Measurements from ENCODE around the gene HK3.
"Not testable (repeated sequence)": the region's sequence is repeated elsewhere in the genome, so short reads cannot be mapped to it uniquely, and the experiment has no call there.

DNA sequence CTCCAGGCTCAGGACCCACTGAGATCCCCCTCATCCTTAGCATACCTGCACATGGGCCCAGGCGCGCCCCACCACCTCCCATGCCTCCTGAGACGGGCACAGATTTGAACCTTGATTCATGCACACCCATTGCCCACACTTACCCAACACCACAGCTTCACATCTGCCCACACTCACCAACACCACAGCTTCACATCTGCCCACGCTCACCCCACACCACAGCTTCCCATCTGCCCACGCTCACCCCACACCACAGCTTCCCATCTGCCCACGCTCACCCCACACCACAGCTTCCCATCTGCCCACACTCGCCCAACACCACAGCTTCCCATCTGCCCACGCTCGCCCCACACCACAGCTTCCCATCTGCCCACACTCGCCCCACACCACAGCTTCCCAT is 28.5 kb downstream of the HK3 start:
- TF ChIP-seq, protein P1, sequence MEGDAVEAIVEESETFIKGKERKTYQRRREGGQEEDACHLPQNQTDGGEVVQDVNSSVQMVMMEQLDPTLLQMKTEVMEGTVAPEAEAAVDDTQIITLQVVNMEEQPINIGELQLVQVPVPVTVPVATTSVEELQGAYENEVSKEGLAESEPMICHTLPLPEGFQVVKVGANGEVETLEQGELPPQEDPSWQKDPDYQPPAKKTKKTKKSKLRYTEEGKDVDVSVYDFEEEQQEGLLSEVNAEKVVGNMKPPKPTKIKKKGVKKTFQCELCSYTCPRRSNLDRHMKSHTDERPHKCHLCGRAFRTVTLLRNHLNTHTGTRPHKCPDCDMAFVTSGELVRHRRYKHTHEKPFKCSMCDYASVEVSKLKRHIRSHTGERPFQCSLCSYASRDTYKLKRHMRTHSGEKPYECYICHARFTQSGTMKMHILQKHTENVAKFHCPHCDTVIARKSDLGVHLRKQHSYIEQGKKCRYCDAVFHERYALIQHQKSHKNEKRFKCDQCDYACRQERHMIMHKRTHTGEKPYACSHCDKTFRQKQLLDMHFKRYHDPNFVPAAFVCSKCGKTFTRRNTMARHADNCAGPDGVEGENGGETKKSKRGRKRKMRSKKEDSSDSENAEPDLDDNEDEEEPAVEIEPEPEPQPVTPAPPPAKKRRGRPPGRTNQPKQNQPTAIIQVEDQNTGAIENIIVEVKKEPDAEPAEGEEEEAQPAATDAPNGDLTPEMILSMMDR (IDR thresholded peaks at IDR 0.05; ENCODE audit: low read depth, low read length, missing input control) = not testable (repeated sequence)
- TF ChIP-seq TAF1 (conservative IDR thresholded peaks at IDR 0.05); REST (IDR thresholded peaks at IDR 0.05); HNF4G (IDR thresholded peaks at IDR 0.05); MAX (IDR thresholded peaks at IDR 0.05); JUND (IDR thresholded peaks at IDR 0.05); ATF3 (IDR thresholded peaks at IDR 0.05); YY1 (IDR thresholded peaks at IDR 0.05); FOXA2 (IDR thresholded peaks at IDR 0.05); EGR1 (IDR thresholded peaks at IDR 0.05; ENCODE audit: low read depth in 2 of 2); HNF4A (conservative IDR thresholded peaks at IDR 0.05); RAD21 (IDR thresholded peaks at IDR 0.05): not testable (repeated sequence)

Measured in liver (tissue), 3 donors.